SK-N-SH treated with all-trans-retinoic acid at 6 μM for 48 hours (cell line): ENCODE data around the gene ISG15.

ENCODE experiments used
- ARNTL ChIP-seq: fragments of 450-650 bp; formaldehyde crosslinking; IDR thresholded peaks from 2 replicates; pipeline ENCODE4 v1.5.0; 2020; ENCODE audit warnings: low read depth, mild to moderate bottlenecking, moderate library complexity, borderline replicate concordance
- CSRNP3 ChIP-seq: fragments of 250-450 bp; sonication (Bioruptor Pico); IDR thresholded peaks from 2 replicates; pipeline ENCODE4 v1.5.1; 2021; ENCODE audit warnings: mild to moderate bottlenecking, moderate library complexity
- ESRRG ChIP-seq: fragments of 250-450 bp; sonication (Bioruptor Pico); IDR thresholded peaks from 2 replicates; pipeline ENCODE4 v1.6.1; 2021; ENCODE audit warnings: mild to moderate bottlenecking
- OSR1 ChIP-seq: fragments of 250-450 bp; sonication (Bioruptor Pico); IDR thresholded peaks from 2 replicates; pipeline ENCODE4 v1.8.0; 2022; ENCODE audit warnings: moderate library complexity, mild to moderate bottlenecking, inconsistent platforms
- PPARA ChIP-seq: fragments of 250-450 bp; sonication (Bioruptor Pico); IDR thresholded peaks from 2 replicates; pipeline ENCODE4 v1.5.0; 2020; ENCODE audit warnings: mild to moderate bottlenecking, borderline replicate concordance
- SNAI2 ChIP-seq: fragments of 250-450 bp; sonication (Bioruptor Pico); IDR thresholded peaks from 2 replicates; pipeline ENCODE4 v1.5.0; 2020; ENCODE audit warnings: mild to moderate bottlenecking, moderate library complexity
- TSHZ2 ChIP-seq: fragments of 250-450 bp; sonication (Bioruptor Pico); IDR thresholded peaks from 2 replicates; pipeline ENCODE4 v1.5.0; 2020; ENCODE audit warnings: mild to moderate bottlenecking, moderate library complexity
- ZFP3 ChIP-seq: fragments of 250-450 bp; sonication (Bioruptor Pico); IDR thresholded peaks from 2 replicates; pipeline ENCODE4 v1.5.0; 2020; ENCODE audit warnings: mild to moderate bottlenecking, moderate library complexity
- ZNF70 ChIP-seq: fragments of 450-650 bp; formaldehyde crosslinking; IDR thresholded peaks from 2 replicates; pipeline ENCODE4 v1.5.0; 2020; ENCODE audit warnings: mild to moderate bottlenecking, moderate library complexity
- ZNF8 ChIP-seq: fragments of 450-650 bp; formaldehyde crosslinking; IDR thresholded peaks from 2 replicates; pipeline ENCODE4 v1.5.0; 2020; ENCODE audit warnings: mild to moderate bottlenecking, moderate library complexity

- TF ChIP-seq ARNTL (CRISPR knock-in tag) (no peak), ZNF8 (CRISPR knock-in tag) (no peak), PPARA (CRISPR knock-in tag) (no peak), TSHZ2 (CRISPR knock-in tag) (no peak), SNAI2 (CRISPR knock-in tag) (no peak), OSR1 (CRISPR knock-in tag) (no peak), ZFP3 (no peak), CSRNP3 (CRISPR knock-in tag) (no peak), ZNF70 (CRISPR knock-in tag) (no peak), ESRRG (CRISPR knock-in tag) (no peak)
Measured at GRCh38 chr1:1035291-1035943, 22.1 kb downstream of the ISG15 start.
